Esophagus muscularis mucosa (tissue), 4 donors: ENCODE measurements around the gene TBCD.

Experiments used
- CTCF ChIP-seq, 3 experiments: fragments of 200-600 bp in 2 of 3; fragments of 450-650 bp in 1 of 3; sonication (generic) in 2 of 3; IDR thresholded peaks; one replicate each; pipeline ENCODE4 v1.5.1; 2017 to 2019; ENCODE audit warnings: antibody characterized with exemption in 3 of 3, mild to moderate bottlenecking in 2 of 3, moderate library complexity in 1 of 3
- EP300 ChIP-seq: sonication (generic); formaldehyde crosslinking; IDR thresholded peaks from one replicate; pipeline ENCODE4 v1.6.1; 2017; ENCODE audit warnings: antibody characterized with exemption
- POLR2A ChIP-seq: fragments of 450-650 bp; IDR thresholded peaks from one replicate; pipeline ENCODE4 v1.6.1; 2017; ENCODE audit warnings: antibody characterized with exemption, moderate library complexity, mild to moderate bottlenecking, low read depth
- POLR2AphosphoS5 ChIP-seq, 2 donors: sonication (generic); formaldehyde crosslinking; IDR thresholded peaks; one replicate each; pipeline ENCODE4 v1.6.1; 2017; ENCODE audit warnings: antibody characterized with exemption in 2 of 2

- TF ChIP-seq CTCF (IDR thresholded peaks at IDR 0.05) (no peak), POLR2AphosphoS5 (IDR thresholded peaks at IDR 0.05) (no peak), EP300 (no peak), POLR2A (no peak)
Observed at GRCh38 chr17:82944990-82945389, 193.1 kb downstream of the TBCD start.
